ENCODE measurements around the gene CCR6.

- TF ChIP-seq POLR2A (IDR thresholded peaks at IDR 0.05; ENCODE audit: extremely low read depth, insufficient read length) (no peak), CTCF (IDR thresholded peaks at IDR 0.05; ENCODE audit: low read depth, low read length) (no peak), MAX (IDR thresholded peaks at IDR 0.05; ENCODE audit: low read depth, low read length) (no peak), MYC (IDR thresholded peaks at IDR 0.05; ENCODE audit: low read depth, low read length) (no peak)
These were observed 44.2 kb upstream of the CCR6 start for GRCh38 chr6:167078745-167079144.
